Lower leg skin (tissue), 4 donors: Measurements from ENCODE around the gene ATP6V1E1. TPM values are rescaled to one million over a fixed set of nuclear protein-coding genes. Genes with fewer than 3 reads are reported as not detected.
"Not testable (repeated sequence)": the region's sequence is repeated elsewhere in the genome, so short reads cannot be mapped to it uniquely, and the experiment has no call there.

ENCODE experiments used
- DNase-seq, 2 donors: peaks; one replicate each; pipeline ENCODE4 v3.0.0-alpha.2; 2019; ENCODE audit warnings: low spot score in 2 of 2
- H3K4me3 ChIP-seq: fragments of 200-600 bp; sonication (generic); 2 replicates; pipeline ENCODE4 v1.5.1; 2017; ENCODE audit warnings: mild to moderate bottlenecking, low read depth; ENCODE audit not compliant: poor library complexity, severe bottlenecking
- POLR2A ChIP-seq, 2 donors: fragments of 450-650 bp; IDR thresholded peaks; one replicate each; pipeline ENCODE4 v1.6.1; 2016 to 2017; ENCODE audit warnings: antibody characterized with exemption in 2 of 2, mild to moderate bottlenecking in 1 of 2, moderate library complexity in 1 of 2
- WGBS, 2 donors: methylation state at CpG; one replicate each; pipeline ENCODE4 v1.1.5; 2018; 5-methylcytosine and 5-hydroxymethylcytosine counted together
- intact Hi-C: fragments of 100-400 bp; cut with DNase I; formaldehyde crosslinking; loops from one replicate; pipeline ENCODE4 v1.15.0; 2023; ENCODE audit warnings: low total_unique reads
- total RNA-seq, 4 donors: library from RNA; depleted of rRNA; stranded (reverse); fragments of >200 nt; gene quantifications; one replicate each; pipeline ENCODE4 v1.1.0, GENCODE V29; 2016
- TF ChIP-seq, protein P1 (sequence below), 3 donors: fragments of 450-650 bp; IDR thresholded peaks; one replicate each; pipeline ENCODE4 v1.5.1; 2016; ENCODE audit warnings: antibody characterized with exemption in 3 of 3, mild to moderate bottlenecking in 3 of 3, moderate library complexity in 2 of 3

The ATP6V1E1 gene
- total RNA-seq, 4 donors from 2014 or later, result 113 to 136 (median 125) TPM

DNA sequence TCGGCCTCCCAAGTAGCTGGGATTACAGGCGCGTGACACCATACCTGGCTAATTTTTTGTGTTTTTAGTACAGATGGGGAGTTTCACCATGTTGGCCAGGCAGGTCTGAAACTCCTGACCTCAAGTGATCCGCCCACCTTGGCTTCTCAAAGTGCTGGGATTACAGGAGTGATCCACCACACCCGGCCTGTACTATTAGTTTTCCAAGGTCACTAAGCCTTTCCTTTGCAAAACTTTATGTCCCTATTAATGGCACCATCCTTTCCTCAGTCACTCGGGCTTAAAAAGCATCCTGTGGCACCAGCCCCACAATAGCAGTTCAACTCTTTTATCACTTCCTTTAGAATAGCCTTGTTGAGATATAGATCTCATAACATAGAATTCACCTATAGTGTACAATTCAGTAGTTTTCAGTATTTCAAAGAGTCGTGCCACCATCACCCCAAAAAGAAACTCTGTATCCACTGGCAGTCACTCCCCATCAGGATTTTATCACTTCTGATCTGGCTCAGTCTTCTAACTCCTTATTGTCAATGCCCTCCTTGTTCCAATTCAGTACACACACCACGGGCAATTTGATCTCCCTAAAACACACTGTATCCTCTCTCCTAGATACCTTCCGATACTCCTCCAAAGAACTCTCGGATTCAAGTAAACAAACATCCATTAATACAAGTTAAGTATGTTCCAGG, 9.1 kb upstream of the ATP6V1E1 start:
- DNase-seq, result no peak
- intact Hi-C loops, result no loop called here
- TF ChIP-seq POLR2A (IDR thresholded peaks at IDR 0.05), result no peak
- TF ChIP-seq, protein P1, sequence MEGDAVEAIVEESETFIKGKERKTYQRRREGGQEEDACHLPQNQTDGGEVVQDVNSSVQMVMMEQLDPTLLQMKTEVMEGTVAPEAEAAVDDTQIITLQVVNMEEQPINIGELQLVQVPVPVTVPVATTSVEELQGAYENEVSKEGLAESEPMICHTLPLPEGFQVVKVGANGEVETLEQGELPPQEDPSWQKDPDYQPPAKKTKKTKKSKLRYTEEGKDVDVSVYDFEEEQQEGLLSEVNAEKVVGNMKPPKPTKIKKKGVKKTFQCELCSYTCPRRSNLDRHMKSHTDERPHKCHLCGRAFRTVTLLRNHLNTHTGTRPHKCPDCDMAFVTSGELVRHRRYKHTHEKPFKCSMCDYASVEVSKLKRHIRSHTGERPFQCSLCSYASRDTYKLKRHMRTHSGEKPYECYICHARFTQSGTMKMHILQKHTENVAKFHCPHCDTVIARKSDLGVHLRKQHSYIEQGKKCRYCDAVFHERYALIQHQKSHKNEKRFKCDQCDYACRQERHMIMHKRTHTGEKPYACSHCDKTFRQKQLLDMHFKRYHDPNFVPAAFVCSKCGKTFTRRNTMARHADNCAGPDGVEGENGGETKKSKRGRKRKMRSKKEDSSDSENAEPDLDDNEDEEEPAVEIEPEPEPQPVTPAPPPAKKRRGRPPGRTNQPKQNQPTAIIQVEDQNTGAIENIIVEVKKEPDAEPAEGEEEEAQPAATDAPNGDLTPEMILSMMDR (IDR thresholded peaks at IDR 0.05), result no peak
- H3K4me3 ChIP-seq, result peak overlapping the region; percentile 84
- 49 to 51% methylated on average over 10 of the region's 10 CpGs for WGBS, 2 donors

DNA sequence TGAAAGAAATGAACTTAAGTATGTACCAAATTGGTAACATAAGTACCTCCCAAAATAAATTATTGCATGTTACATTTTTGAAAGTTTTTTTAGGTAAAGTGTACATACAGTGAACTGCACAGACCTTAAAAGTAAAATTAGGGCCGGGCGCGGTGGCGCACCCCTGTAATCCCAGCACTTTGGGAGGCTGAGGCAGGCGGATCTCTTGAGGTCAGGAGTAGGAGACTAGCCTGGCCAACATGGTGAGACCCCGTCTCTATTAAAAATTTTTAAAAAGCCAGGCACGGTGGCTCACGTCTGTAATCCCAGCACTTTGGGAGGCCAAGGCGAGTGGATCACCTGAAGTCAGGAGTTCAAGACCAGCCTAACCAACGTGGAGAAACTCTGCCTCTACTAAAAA, 8.3 kb upstream of the ATP6V1E1 start:
- H3K4me3 ChIP-seq, intact Hi-C loops: not testable (repeated sequence)
- WGBS, 2 donors, result 82 to 90% methylated on average over 10 of the region's 10 CpGs
- peak in 1 of 2 donors; percentile 62 for DNase-seq

DNA sequence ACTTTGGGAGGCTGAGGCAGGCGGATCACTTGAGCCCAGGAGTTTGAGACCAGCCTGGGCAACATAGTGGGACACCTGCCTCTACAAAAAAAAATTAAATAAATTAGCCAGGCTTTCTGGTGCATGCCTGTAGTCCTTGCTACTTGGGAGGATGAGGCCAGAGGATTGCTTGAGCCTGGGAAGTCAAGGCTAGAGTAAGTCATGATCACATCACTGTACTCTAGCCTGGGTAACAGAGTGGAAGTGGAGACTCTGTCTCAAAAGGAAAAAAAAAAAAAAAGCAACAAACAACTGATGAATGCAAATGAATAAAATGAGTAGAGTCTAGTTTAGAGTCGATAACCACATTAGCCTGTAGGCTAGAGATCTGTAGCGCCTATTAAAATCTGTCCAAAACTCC, 6.1 kb upstream of the ATP6V1E1 start:
- WGBS, 2 donors, result 78 to 85% methylated on average over 3 of the region's 3 CpGs
- no peak for DNase-seq
- H3K4me3 ChIP-seq, result no peak overlapping the region
- intact Hi-C loops, result no loop called here
- TF ChIP-seq POLR2A (IDR thresholded peaks at IDR 0.05), result no peak
- TF ChIP-seq, protein P1 (IDR thresholded peaks at IDR 0.05), result no peak

DNA sequence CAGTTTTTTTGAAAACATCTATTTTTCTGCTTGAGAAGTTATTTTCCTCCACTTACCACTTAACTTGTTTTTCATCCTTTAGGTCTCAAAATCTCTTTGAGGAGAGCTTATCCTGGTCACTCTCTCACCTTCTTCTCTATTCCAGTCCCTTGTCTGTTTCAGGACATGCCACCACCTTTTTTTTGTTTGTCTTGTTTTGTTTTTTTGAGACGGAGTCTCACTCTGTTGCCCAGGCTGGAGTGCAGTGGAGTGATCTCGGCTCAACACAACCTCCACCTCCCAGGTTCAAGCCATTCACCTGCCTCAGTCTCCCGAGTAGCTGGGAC, 5.4 kb upstream of the ATP6V1E1 start:
- TF ChIP-seq, protein P1 (IDR thresholded peaks at IDR 0.05), result no peak
- no peak for TF ChIP-seq POLR2A (IDR thresholded peaks at IDR 0.05)
- DNase-seq, result no peak
- intact Hi-C loops, result no loop called here
- 57 to 73% methylated on average over 3 of the region's 3 CpGs for WGBS, 2 donors
- H3K4me3 ChIP-seq, result no peak overlapping the region

DNA sequence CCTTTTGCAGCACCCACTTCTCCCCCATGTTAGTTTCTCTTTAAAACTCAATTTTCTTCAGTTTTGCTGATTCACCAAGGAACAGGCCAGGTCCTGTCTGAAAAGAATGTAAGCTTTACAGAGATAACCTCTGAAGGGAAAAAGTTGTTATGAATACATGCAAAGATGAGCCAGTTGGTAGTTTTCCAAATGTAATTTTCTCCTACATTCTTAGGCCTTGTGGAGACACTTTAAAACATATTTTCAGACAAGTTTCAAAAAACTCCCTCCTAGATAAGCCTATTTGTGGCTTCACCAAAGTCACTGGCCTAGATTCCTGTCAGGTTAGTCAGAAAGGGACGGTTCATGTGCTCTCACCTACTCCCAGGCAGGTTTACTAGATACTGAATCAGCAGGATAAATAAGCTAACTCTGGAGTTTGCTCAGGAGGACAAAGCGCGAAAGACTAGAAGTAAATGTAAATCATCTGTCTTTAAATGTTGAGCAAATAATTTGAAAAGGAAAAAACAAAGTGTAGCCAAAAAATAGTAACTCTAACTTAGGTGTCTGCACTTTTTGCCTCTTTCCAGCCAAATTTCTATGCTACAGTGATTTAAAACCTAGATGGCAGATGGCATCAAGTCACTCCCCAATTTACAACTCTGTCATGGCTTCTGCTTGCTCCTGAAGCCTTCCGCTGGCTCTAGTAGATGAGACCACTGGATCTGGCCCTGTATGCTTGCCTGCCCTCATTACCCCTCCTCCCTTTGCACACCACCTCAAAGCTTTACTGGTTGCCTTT, 4.9 kb upstream of the ATP6V1E1 start:
- intact Hi-C loops, result no loop called here
- TF ChIP-seq, protein P1 (IDR thresholded peaks at IDR 0.05), result no peak
- TF ChIP-seq POLR2A (IDR thresholded peaks at IDR 0.05), result no peak
- H3K4me3 ChIP-seq, result no peak overlapping the region
- peak in 1 of 2 donors; percentile 45 for DNase-seq
- 52 to 62% methylated on average over 4 of the region's 4 CpGs for WGBS, 2 donors

DNA sequence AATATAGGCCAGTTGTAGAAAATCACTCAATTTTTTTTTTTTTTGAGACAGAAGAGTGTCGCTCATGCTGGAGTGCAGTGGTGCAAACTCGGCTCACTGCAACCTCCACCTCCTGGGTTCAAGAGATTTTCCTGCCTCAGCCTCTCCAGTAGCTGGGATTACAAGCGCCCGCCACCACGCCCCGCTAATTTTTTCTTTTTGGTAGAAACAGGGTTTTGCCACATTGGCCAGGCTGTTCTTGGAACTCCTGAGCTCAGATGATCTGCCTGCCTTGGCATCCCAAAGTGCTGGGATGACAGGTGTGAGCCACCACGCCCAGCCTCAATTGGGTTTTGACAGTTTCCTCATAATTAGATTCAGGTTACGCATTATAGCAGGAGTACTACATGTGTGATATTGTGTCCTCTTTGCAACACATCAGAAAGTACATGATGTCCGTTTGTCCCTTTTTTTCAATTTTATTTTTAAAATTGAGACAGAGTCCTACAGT, 2.6 kb upstream of the ATP6V1E1 start:
- 66 to 79% methylated on average over 9 of the region's 9 CpGs for WGBS, 2 donors
- H3K4me3 ChIP-seq, result no peak overlapping the region
- intact Hi-C loops, result no loop called here
- DNase-seq, result peak in 1 of 2 donors; percentile 70
- TF ChIP-seq, protein P1 (IDR thresholded peaks at IDR 0.05), result no peak
- no peak for TF ChIP-seq POLR2A (IDR thresholded peaks at IDR 0.05)
